ENCODE measurements around the gene CHST15. TPM values are rescaled to one million over a fixed set of nuclear protein-coding genes. Genes with fewer than 3 reads are reported as not detected.

Gene CHST15
- total and polyA plus RNA-seq, 2 donors = 7.7 to 12.4 TPM

DNA sequence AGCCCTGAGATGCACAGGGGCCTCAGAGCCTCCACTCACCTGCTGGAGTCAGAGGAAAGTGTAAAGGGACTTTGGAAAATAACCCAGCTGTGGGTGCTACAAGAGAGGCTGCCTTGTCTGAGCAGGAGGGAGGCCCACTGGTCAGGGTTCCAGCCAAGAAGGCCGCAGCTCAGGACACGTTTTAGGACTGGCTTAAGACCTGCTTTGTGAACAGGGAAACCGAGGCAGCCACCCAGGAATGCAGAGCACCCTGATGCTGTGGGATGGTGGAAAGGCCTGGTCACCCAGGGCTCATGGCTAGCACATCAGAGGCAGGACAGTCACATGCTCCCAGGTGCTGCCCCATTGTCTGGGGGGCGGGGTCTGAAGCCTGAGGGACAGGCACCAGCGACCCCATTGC lies 38.9 kb upstream of the CHST15 start:
- no peaks in the 10 kb centered on the region for H3K4me1 ChIP-seq (ENCODE audit: control insufficient read depth in 2 of 2, insufficient read depth in 2 of 2, low read length in 2 of 2)
- H3K36me3 ChIP-seq (ENCODE audit: control insufficient read depth in 2 of 2, insufficient read depth in 2 of 2, low read length in 1 of 2) = no peaks in the 10 kb centered on the region
- H3K9me3 ChIP-seq (ENCODE audit: control insufficient read depth in 2 of 2, insufficient read depth in 1 of 2, low read length in 1 of 2) = no peaks in the 10 kb centered on the region
- no peak overlapping the region for H3K27ac ChIP-seq (ENCODE audit: low read depth in 1 of 2, low read length in 1 of 2)
- WGBS = 96% methylated on average over 5 of the region's 5 CpGs
- H3K27me3 ChIP-seq (ENCODE audit: control insufficient read depth in 2 of 2, insufficient read depth in 1 of 2, low read length in 1 of 2) = peaks cover 0 to 1% of the 10 kb centered on the region in 2 donors
- no peak overlapping the region for H3K4me3 ChIP-seq (ENCODE audit: low read length in 2 of 2)
- no peak for DNase-seq (ENCODE audit: low read depth in 6 of 9, low spot score in 9 of 9)

DNA sequence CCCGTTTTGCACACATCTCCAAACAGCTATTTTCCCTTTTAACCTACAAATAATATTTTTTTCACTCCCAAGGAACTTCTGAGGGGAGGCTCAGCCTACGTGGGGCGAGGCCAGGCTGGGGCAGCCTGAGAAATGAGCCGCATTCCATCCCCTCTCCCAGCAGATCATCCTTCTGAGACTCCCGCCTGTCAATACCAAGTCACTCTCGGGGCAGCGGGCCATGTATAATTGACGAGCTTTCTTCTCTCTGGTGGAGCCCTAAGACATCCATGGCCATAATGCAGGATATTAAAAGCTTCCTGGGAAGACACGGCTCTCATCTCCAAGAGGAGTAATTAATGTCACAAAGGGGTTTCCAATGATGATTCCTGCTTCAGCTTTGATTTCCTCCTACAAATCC lies 37.8 kb upstream of the CHST15 start:
- Histone ChIP-seq H3K36me3 (ENCODE audit: control insufficient read depth in 2 of 2, insufficient read depth in 2 of 2, low read length in 1 of 2) (no peaks in the 10 kb centered on the region), H3K27me3 (ENCODE audit: control insufficient read depth in 2 of 2, insufficient read depth in 1 of 2, low read length in 1 of 2) (peaks cover 0 to 2% of the 10 kb centered on the region in 2 donors), H3K27ac (ENCODE audit: low read depth in 1 of 2, low read length in 1 of 2) (no peak overlapping the region), H3K4me3 (ENCODE audit: low read length in 2 of 2) (no peak overlapping the region), H3K4me1 (ENCODE audit: control insufficient read depth in 2 of 2, insufficient read depth in 2 of 2, low read length in 2 of 2) (no peaks in the 10 kb centered on the region), H3K9me3 (ENCODE audit: control insufficient read depth in 2 of 2, insufficient read depth in 1 of 2, low read length in 1 of 2) (no peaks in the 10 kb centered on the region)
- WGBS = 96% methylated on average over 9 of the region's 9 CpGs
- no peak for DNase-seq (ENCODE audit: low read depth in 6 of 9, low spot score in 9 of 9)

DNA sequence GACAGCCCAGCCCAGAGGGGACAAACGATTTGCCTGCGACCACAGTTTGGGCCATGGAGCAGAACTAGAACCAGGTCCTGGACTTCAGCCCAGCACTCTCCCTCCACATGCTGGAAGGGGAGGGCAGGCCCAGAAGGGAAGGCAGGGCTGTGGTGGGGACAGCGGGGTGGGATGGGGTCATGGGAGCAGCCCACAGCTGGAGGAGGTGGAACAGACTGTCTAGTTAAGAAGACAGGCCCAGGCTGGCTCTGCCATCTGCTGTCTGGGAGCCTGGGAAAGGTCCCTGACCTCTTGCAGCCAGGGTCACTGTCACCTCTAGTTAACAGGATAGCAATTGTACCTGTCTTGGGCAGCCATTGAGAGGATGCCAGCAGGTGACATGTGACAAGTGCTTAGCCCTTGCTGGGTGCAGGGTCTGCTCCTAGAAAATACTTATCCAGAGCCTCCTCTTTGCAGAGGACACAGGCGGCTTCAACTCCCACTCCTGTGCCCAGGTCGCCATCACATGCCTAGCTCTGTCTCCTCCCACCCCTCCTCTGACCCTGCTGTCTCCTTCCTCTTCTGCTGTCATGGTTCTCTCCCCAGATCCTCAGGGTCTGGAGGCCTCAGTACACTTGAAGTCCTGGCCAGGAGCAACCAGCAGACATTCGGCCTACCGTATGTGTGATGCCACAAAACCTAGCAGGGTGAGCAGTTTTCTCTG lies 37.0 kb upstream of the CHST15 start:
- H3K36me3 ChIP-seq (ENCODE audit: control insufficient read depth in 2 of 2, insufficient read depth in 2 of 2, low read length in 1 of 2) = no peaks in the 10 kb centered on the region
- no peak overlapping the region for H3K27ac ChIP-seq (ENCODE audit: low read depth in 1 of 2, low read length in 1 of 2)
- H3K4me1 ChIP-seq (ENCODE audit: control insufficient read depth in 2 of 2, insufficient read depth in 2 of 2, low read length in 2 of 2) = no peaks in the 10 kb centered on the region
- no peak overlapping the region for H3K4me3 ChIP-seq (ENCODE audit: low read length in 2 of 2)
- 95% methylated on average over 7 of the region's 7 CpGs for WGBS
- no peaks in the 10 kb centered on the region for H3K9me3 ChIP-seq (ENCODE audit: control insufficient read depth in 2 of 2, insufficient read depth in 1 of 2, low read length in 1 of 2)
- peaks cover 0 to 2% of the 10 kb centered on the region in 2 donors for H3K27me3 ChIP-seq (ENCODE audit: control insufficient read depth in 2 of 2, insufficient read depth in 1 of 2, low read length in 1 of 2)
- no peak for DNase-seq (ENCODE audit: low read depth in 6 of 9, low spot score in 9 of 9)

DNA sequence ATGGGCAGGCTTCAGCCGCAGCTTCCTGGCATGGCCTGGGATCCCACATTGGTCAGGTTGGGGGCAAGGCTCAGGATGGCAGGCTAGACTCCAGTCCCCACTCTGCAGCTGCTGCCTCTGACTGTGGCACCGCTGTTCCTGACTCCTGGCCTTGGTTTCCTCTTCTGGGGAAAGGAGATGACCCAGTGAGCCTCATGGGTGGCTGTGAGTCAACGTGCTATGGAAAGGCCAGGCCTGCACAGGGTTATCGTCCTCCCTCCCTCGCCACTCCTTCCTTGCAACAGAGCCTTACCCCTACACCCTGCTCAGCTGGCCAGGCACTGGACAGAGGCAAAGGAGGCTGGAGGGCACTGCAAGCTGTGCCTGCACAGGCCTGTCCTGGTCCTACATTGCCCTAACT lies 36.1 kb upstream of the CHST15 start:
- no peak for DNase-seq (ENCODE audit: low read depth in 6 of 9, low spot score in 9 of 9)
- Histone ChIP-seq H3K27me3 (ENCODE audit: control insufficient read depth in 2 of 2, insufficient read depth in 1 of 2, low read length in 1 of 2) (peaks cover 0 to 2% of the 10 kb centered on the region in 2 donors), H3K36me3 (ENCODE audit: control insufficient read depth in 2 of 2, insufficient read depth in 2 of 2, low read length in 1 of 2) (no peaks in the 10 kb centered on the region), H3K4me1 (ENCODE audit: control insufficient read depth in 2 of 2, insufficient read depth in 2 of 2, low read length in 2 of 2) (no peaks in the 10 kb centered on the region), H3K4me3 (ENCODE audit: low read length in 2 of 2) (no peak overlapping the region), H3K27ac (ENCODE audit: low read depth in 1 of 2, low read length in 1 of 2) (no peak overlapping the region), H3K9me3 (ENCODE audit: control insufficient read depth in 2 of 2, insufficient read depth in 1 of 2, low read length in 1 of 2) (no peaks in the 10 kb centered on the region)
- WGBS = over 99% methylated on average over 5 of the region's 5 CpGs

DNA sequence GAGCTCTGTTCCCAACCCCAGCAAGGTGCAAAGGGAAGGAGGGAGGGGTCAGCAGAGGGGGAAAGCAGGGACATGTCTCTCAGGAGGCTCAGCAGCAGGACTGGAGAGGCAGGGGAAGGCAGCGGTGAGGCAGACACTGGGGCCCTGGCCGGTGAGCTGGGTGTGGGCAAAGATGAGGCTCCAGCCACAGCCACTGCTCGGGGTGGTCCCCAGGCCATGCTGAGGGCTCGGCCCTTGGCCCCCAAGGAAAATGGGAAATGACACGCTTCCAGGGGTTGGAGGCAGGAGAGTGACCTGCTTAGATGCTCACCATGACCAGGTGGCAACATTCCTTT lies 35.4 kb upstream of the CHST15 start:
- DNase-seq (ENCODE audit: low read depth in 6 of 9, low spot score in 9 of 9) = no peak
- no peak overlapping the region for H3K27ac ChIP-seq (ENCODE audit: low read depth in 1 of 2, low read length in 1 of 2)
- 96% methylated on average over 5 of the region's 5 CpGs for WGBS
- no peak overlapping the region for H3K4me3 ChIP-seq (ENCODE audit: low read length in 2 of 2)
- H3K36me3 ChIP-seq (ENCODE audit: control insufficient read depth in 2 of 2, insufficient read depth in 2 of 2, low read length in 1 of 2) = no peaks in the 10 kb centered on the region
- H3K27me3 ChIP-seq (ENCODE audit: control insufficient read depth in 2 of 2, insufficient read depth in 1 of 2, low read length in 1 of 2) = peaks cover 0 to 2% of the 10 kb centered on the region in 2 donors
- H3K9me3 ChIP-seq (ENCODE audit: control insufficient read depth in 2 of 2, insufficient read depth in 1 of 2, low read length in 1 of 2) = no peaks in the 10 kb centered on the region
- H3K4me1 ChIP-seq (ENCODE audit: control insufficient read depth in 2 of 2, insufficient read depth in 2 of 2, low read length in 2 of 2) = no peaks in the 10 kb centered on the region

DNA sequence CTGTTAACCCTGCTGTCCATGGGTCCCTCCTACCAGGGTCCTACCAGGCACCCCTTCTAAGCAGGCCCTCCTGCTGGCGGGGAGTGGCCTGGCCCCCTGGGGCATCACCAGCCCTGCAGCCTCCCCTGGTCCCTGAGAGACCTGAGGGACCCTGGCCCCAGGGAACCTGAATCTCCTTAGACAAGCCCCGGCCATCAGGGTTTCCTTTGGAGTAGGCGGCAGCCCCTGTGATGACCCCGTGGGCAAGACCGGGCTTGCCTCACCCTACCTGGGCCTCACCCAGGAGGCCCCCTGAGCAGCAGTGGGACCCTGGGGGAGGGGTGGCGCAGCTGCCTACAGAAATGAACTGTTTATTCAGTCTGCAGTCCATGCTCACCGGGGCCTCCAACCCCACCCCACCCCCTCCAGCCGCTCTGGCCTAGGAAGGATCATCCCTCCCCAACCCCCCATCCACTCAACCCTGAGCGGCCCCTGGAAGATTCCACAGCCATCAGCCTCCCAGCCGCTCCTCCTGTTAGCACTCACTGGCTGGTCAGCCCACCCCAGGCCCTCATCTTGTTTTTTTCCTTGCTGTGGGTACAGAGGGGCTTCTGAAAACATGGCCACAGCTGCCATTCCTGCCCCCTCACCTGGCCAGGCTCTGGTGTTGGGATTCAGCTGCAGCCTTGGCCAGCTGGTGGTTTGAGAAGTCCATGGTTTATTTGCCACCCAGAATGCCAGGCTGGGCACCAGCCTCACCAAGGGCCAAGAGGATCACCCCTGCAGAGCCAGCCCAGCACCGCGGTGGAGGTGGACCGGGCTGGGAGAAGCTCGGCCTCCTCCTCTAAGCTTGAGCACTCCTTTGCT lies 34.8 kb upstream of the CHST15 start:
- Histone ChIP-seq H3K27me3 (ENCODE audit: control insufficient read depth in 2 of 2, insufficient read depth in 1 of 2, low read length in 1 of 2) (peaks cover 0 to 2% of the 10 kb centered on the region in 2 donors), H3K9me3 (ENCODE audit: control insufficient read depth in 2 of 2, insufficient read depth in 1 of 2, low read length in 1 of 2) (no peaks in the 10 kb centered on the region), H3K27ac (ENCODE audit: low read depth in 1 of 2, low read length in 1 of 2) (no peak overlapping the region), H3K36me3 (ENCODE audit: control insufficient read depth in 2 of 2, insufficient read depth in 2 of 2, low read length in 1 of 2) (no peaks in the 10 kb centered on the region), H3K4me1 (ENCODE audit: control insufficient read depth in 2 of 2, insufficient read depth in 2 of 2, low read length in 2 of 2) (no peaks in the 10 kb centered on the region), H3K4me3 (ENCODE audit: low read length in 2 of 2) (no peak overlapping the region)
- no peak for DNase-seq (ENCODE audit: low read depth in 6 of 9, low spot score in 9 of 9)
- 96% methylated on average over 14 of the region's 14 CpGs for WGBS

DNA sequence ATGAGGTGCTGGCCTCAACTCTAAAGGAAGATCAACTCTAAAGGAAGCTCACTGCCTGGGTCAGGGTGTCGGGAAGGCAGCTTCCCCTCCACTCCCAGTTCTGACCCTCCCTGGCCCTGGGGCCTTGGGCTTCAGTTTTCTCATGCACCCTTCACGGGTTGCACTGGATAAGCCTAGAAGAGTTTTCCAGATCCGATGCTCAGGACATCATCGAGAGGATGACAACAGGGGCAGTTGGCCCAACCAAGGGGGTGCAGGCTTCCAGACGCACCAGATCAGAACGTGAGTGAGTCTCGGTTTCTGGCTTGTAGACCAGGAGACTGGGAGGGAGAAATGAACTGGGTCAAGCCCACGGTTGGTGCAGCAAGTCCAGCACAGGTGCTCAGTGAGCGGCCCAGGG lies 34.2 kb upstream of the CHST15 start:
- peaks cover 0 to 2% of the 10 kb centered on the region in 2 donors for H3K27me3 ChIP-seq (ENCODE audit: control insufficient read depth in 2 of 2, insufficient read depth in 1 of 2, low read length in 1 of 2)
- no peaks in the 10 kb centered on the region for H3K9me3 ChIP-seq (ENCODE audit: control insufficient read depth in 2 of 2, insufficient read depth in 1 of 2, low read length in 1 of 2)
- no peaks in the 10 kb centered on the region for H3K36me3 ChIP-seq (ENCODE audit: control insufficient read depth in 2 of 2, insufficient read depth in 2 of 2, low read length in 1 of 2)
- no peak overlapping the region for H3K27ac ChIP-seq (ENCODE audit: low read depth in 1 of 2, low read length in 1 of 2)
- DNase-seq (ENCODE audit: low read depth in 6 of 9, low spot score in 9 of 9) = no peak
- H3K4me1 ChIP-seq (ENCODE audit: control insufficient read depth in 2 of 2, insufficient read depth in 2 of 2, low read length in 2 of 2) = no peaks in the 10 kb centered on the region
- 86% methylated on average over 9 of the region's 9 CpGs for WGBS
- no peak overlapping the region for H3K4me3 ChIP-seq (ENCODE audit: low read length in 2 of 2)

DNA sequence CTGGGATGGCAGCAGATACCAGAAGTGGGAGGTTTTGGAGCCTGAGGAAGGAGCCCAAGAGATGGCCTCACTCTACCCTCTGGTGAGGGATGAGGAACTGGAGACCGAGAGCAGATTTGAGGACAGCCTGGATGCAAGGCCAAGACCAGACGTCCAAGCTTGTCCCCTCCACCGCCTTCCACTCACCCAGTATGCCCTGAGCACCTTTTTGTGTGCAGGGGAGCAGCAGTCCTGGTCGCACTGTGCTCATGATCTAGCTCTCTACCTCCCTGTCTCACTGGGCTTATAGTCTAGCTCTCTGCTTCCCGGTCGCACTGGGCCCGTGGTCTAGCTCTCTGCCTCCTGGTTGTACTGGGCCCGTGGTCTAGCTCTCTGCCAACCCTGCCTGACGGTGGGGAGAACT lies 33.6 kb upstream of the CHST15 start:
- no peak overlapping the region for H3K27ac ChIP-seq (ENCODE audit: low read depth in 1 of 2, low read length in 1 of 2)
- no peaks in the 10 kb centered on the region for H3K36me3 ChIP-seq (ENCODE audit: control insufficient read depth in 2 of 2, insufficient read depth in 2 of 2, low read length in 1 of 2)
- no peak for DNase-seq (ENCODE audit: low read depth in 6 of 9, low spot score in 9 of 9)
- WGBS = 92% methylated on average over 9 of the region's 9 CpGs
- no peaks in the 10 kb centered on the region for H3K4me1 ChIP-seq (ENCODE audit: control insufficient read depth in 2 of 2, insufficient read depth in 2 of 2, low read length in 2 of 2)
- H3K4me3 ChIP-seq (ENCODE audit: low read length in 2 of 2) = no peak overlapping the region
- peaks cover 0 to 2% of the 10 kb centered on the region in 2 donors for H3K27me3 ChIP-seq (ENCODE audit: control insufficient read depth in 2 of 2, insufficient read depth in 1 of 2, low read length in 1 of 2)
- no peaks in the 10 kb centered on the region for H3K9me3 ChIP-seq (ENCODE audit: control insufficient read depth in 2 of 2, insufficient read depth in 1 of 2, low read length in 1 of 2)

DNA sequence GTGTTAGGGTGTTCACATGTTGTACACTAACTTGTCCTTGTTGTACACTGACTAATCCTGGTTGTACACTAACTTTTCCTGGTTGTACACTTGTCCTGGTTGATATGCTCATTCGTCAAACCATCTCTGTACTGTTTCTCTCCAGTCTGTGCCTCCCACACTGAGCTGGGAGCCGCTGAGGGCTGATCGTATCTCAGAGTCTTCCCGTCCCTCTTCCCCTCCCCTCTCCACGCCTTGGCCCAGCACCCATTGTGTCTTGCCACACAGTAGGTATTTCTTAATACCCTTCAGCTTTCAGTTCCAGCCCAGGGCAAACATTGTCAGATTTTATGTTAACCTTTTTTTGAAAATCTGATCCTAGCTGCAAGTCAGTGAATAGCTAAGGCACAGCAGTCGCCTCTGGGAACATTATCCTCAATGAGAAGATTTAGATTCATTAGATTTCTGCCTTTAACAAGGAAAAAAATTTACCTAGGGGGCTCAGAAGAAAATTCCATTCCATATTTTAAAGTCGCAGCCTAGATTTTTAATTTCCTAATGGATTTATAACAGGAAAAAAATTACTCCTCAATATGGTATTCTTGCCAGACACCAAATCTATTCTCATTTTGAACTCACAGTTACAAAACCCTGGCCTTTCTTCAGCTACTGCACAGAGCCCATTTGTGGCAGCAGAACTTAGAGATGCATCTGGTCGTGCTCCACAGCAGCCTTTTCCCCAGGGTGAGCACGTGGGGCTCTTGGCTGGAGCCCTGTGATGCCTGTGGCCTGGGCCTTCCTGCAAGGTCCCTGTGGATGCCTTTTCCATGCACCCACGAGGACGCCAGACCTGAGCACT lies 33.0 kb upstream of the CHST15 start:
- Histone ChIP-seq H3K9me3 (ENCODE audit: control insufficient read depth in 2 of 2, insufficient read depth in 1 of 2, low read length in 1 of 2) (no peaks in the 10 kb centered on the region), H3K36me3 (ENCODE audit: control insufficient read depth in 2 of 2, insufficient read depth in 2 of 2, low read length in 1 of 2) (no peaks in the 10 kb centered on the region), H3K27me3 (ENCODE audit: control insufficient read depth in 2 of 2, insufficient read depth in 1 of 2, low read length in 1 of 2) (peaks cover 0 to 2% of the 10 kb centered on the region in 2 donors), H3K4me3 (ENCODE audit: low read length in 2 of 2) (no peak overlapping the region), H3K27ac (ENCODE audit: low read depth in 1 of 2, low read length in 1 of 2) (no peak overlapping the region), H3K4me1 (ENCODE audit: control insufficient read depth in 2 of 2, insufficient read depth in 2 of 2, low read length in 2 of 2) (no peaks in the 10 kb centered on the region)
- WGBS = 94% methylated on average over 11 of the region's 11 CpGs
- no peak for DNase-seq (ENCODE audit: low read depth in 6 of 9, low spot score in 9 of 9)

Data from thymus (tissue), 11 donors.